Epithelial cell of proximal tubule (primary cell): ENCODE measurements around the gene TENT5C. TPM values are rescaled to one million over a fixed set of nuclear protein-coding genes. Genes with fewer than 3 reads are reported as not detected.

Experiments
- DNase-seq: peaks from one replicate; pipeline ENCODE4 v3.0.0-alpha.2; 2011; ENCODE audit warnings: low read depth
- H3K4me3 ChIP-seq: 2 replicates; pipeline ENCODE4 v1.5.1; 2011; ENCODE audit warnings: low read depth, mild to moderate bottlenecking, low read length
- total RNA-seq: library from RNA; depleted of rRNA; stranded (reverse); fragments of >200 nt; gene quantifications from 2 replicates; pipeline ENCODE4 v1.2.3, GENCODE V29; 2015
- TF ChIP-seq, protein P1 (sequence below): conservative IDR thresholded peaks from 2 replicates; pipeline ENCODE4 v1.5.1; 2012; ENCODE audit warnings: low read depth, mild to moderate bottlenecking, low read length

The TENT5C gene
- total RNA-seq, 1 donor from 2014 or later = not detected

DNA sequence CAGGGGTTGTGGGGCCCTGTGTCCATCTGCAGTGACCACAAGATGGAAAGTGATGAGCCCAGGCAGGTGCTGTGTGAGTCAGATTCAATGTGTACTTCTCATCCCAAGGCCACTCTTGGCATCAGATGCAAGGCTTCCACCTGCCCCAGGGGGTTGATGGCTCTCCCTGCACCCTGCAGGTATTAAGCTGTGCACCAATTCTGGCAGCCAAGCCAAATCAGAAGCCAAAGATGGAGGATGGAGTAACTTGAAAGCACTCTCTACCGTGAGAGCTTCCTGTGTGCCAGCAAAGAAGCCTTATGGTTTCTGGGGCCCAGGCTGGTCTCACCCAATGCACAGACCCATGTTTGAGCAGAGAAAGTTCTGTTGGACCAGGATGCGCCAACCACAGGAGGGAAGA is 44.3 kb upstream of the TENT5C start:
- TF ChIP-seq, protein P1, sequence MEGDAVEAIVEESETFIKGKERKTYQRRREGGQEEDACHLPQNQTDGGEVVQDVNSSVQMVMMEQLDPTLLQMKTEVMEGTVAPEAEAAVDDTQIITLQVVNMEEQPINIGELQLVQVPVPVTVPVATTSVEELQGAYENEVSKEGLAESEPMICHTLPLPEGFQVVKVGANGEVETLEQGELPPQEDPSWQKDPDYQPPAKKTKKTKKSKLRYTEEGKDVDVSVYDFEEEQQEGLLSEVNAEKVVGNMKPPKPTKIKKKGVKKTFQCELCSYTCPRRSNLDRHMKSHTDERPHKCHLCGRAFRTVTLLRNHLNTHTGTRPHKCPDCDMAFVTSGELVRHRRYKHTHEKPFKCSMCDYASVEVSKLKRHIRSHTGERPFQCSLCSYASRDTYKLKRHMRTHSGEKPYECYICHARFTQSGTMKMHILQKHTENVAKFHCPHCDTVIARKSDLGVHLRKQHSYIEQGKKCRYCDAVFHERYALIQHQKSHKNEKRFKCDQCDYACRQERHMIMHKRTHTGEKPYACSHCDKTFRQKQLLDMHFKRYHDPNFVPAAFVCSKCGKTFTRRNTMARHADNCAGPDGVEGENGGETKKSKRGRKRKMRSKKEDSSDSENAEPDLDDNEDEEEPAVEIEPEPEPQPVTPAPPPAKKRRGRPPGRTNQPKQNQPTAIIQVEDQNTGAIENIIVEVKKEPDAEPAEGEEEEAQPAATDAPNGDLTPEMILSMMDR = no peak
- no peak overlapping the region for H3K4me3 ChIP-seq
- DNase-seq = no peak

DNA sequence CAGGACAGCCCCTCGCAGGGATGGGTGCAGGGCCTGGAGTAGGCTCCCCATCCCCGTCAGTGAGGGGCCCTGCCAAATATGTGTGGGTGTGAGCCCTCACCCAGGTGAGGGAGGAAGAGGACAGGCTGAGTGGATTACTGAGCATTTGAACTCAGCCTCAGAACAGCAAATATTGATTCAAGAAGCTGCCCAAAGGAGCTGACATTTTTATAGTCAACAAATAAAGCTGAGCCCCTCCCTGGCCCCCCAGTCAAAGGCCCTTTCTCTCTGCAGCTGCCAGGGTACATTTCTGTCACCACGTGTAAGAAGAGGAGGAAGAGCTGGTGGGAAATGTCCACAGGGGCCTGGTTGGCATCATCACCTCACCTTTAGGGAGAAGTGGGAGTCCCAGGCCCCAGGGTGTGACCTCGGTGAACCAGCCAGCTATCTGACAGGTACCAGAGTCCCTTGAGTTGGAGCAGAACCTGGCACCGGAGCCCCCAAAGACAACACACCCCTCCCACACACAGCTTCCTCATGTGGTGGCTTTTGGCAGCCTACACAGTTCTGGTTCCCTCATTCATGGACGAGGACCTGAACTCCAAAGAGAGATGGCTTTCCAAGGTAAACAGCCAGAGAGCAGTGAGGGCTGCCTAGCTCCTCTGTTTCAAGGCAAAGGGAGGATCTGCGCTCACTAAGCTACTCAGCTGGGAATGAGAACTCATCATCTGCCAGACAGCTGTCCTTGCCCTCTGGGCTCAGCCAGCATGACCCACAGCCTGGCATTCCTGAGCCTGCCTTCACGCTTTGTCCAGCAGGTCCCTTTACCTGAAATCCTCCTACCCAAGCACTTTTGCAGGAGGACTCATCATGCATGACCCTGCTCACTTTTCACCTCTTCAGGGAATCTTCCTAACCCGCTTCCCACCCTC is 43.0 kb upstream of the TENT5C start:
- no peak overlapping the region for H3K4me3 ChIP-seq
- no peak for DNase-seq
- TF ChIP-seq, protein P1 = no peak

DNA sequence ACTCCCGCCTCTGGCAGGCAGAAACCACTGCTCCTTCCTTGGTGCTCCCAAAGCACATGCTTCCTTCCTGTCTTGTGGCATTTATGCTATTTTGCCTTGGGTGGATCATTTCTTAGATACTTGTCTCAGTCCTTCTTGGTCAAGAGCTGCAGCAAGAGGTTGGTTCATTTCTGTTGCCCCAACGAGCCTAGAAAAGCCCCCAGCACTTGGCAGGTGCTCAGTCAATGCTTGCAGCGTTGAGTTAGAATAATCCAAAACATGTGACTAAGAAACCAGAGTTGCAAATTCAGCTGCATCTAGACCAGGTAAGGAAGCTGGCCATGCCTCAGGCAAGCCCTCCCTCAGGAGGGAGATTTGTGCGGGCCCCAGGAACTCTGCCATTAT is 42.4 kb upstream of the TENT5C start:
- TF ChIP-seq, protein P1 = no peak
- H3K4me3 ChIP-seq = no peak overlapping the region
- DNase-seq = no peak

DNA sequence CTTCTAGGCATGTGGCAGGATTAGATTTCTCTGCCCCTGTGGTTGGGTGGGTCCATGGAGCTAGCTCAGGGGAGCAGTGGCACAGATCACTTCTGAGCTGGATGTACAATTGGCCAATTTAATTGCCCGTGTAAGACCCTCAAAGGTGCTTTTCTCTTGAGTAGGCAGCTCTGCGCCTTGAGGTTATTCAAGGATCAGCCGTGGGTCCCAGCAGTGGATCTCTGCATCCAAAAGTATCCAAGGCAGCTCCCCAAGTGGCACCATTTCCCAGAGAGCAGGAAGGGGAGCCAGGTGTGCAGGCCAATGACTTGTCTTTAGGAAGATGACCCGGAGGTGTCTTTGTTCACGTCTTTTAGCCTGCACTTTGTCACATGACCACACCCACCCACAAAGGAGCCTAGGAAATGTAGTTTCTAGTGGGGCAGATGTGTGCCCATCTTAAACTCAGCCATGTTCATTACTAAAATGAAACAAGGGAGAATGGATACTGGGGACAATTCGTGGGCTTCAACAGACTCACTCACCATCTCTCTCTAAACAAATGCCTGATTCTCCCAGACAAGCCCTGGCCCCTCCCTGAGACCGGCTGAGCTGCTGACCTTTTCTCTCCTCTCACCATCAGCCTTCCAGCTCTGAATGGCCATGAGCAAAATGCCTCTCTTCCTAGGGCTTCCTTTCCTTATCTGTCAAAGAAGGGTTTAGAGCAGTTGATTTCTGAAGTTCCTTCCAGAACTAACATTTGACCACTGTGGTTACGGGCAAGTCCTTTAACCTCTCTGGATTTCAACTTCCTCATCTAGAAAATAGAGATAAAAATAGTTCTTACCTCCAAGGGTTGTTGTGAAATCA is 41.4 kb upstream of the TENT5C start:
- no peak overlapping the region for H3K4me3 ChIP-seq
- no peak for DNase-seq
- TF ChIP-seq, protein P1 = no peak

DNA sequence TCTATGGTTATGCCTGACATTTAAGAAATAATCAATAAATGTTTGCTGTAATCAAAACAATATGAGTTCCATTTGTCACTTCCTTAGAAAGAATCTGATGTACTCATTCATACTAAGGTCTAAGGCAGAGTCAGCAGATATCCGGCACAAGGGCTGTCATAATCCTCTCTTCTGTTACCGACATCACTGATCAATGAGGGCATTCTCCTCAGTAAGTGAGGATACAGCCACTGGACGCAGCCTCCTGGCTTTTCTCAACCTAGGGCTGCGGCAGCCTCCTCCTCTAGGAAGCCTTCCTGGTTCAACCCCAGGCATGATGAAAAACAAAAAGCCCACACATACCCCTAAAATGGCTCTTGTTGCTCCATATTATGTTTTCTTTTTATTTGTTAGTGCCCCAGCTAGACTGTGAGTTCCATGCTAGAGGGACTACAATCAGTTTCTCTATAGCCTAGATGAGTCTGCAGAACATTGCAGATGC is 40.7 kb upstream of the TENT5C start:
- TF ChIP-seq, protein P1 = no peak
- no peak for DNase-seq
- H3K4me3 ChIP-seq = no peak overlapping the region

DNA sequence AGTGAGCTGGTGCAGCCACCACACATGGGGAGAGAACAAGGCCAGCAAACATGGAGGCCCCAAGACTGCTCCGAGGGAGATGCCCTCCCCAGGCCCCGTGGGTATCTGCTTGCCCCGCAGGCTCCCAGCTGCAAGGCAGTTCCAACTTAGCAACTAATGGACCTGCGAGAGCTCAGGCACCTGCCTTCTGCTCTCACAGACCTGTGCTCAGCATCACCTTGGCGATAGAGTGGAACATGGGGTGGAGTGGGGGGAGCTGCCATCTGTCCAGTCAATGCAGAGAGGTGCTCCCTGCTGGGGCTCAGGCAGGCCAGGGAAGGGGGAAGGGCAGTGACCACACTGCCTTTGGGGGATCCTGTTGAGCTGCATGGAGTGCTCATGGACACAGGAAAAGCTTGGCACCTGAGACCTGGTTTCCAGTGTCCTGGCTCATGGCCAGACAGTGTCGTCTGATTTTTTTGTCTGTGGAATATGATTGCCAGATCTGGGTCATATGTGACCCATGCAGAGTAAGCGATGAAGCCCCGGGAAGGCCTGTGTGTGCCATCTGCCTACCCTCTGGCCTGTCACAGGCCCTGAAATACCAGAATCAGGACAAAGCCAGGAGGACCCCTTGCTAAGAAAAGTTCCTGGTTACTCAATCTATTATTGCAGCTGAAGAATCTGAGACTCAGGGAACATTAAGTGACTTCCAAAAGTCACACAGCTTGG is 39.9 kb upstream of the TENT5C start:
- DNase-seq = no peak
- TF ChIP-seq, protein P1 = no peak

More for the DNA sequence above, 39.9 kb upstream of the TENT5C start:
- H3K4me3 ChIP-seq = no peak overlapping the region
